H9 (cell line): ENCODE results near the gene PLCH1. TPM values are rescaled to one million over a fixed set of nuclear protein-coding genes. Genes with fewer than 3 reads are reported as not detected.
A peak's percentile ranks its signal among the peaks of the same experiment; 100 is the strongest.

Experiments
- DNase-seq: peaks from one replicate; pipeline ENCODE4 v3.0.0-alpha.2; 2017
- H2AFZ ChIP-seq: one replicate; pipeline ENCODE4 v1.6.1; 2013; ENCODE audit warnings: mild to moderate bottlenecking, low read length, control low read depth, moderate library complexity
- H2AK5ac ChIP-seq: 2 replicates; pipeline ENCODE4 v1.6.1; 2013; ENCODE audit warnings: low read length, control low read depth, mixed read lengths; ENCODE audit not compliant: insufficient read length
- H2BK120ac ChIP-seq: one replicate; pipeline ENCODE4 v1.6.1; 2013; ENCODE audit warnings: low read depth, mild to moderate bottlenecking, low read length, control low read depth, inconsistent platforms; ENCODE audit not compliant: poor library complexity, severe bottlenecking
- H2BK12ac ChIP-seq: 2 replicates; pipeline ENCODE4 v1.6.1; 2013; ENCODE audit warnings: low read length, control low read depth, mixed read lengths, low read depth; ENCODE audit not compliant: insufficient read length
- H2BK15ac ChIP-seq: 2 replicates; pipeline ENCODE4 v1.6.1; 2013; ENCODE audit warnings: low read depth, low read length, control low read depth
- H2BK20ac ChIP-seq: one replicate; pipeline ENCODE4 v1.6.1; 2013; ENCODE audit warnings: low read depth, mild to moderate bottlenecking, low read length, control low read depth, inconsistent platforms; ENCODE audit not compliant: poor library complexity, severe bottlenecking
- H2BK5ac ChIP-seq: 2 replicates; pipeline ENCODE4 v1.6.1; 2013; ENCODE audit warnings: low read length, control low read depth, mixed read lengths; ENCODE audit not compliant: insufficient read length
- H3K14ac ChIP-seq: 2 replicates; pipeline ENCODE4 v1.6.1; 2013; ENCODE audit warnings: low read length, control low read depth; ENCODE audit not compliant: insufficient read depth
- H3K18ac ChIP-seq: 2 replicates; pipeline ENCODE4 v1.6.1; 2013; ENCODE audit warnings: low read depth, mild to moderate bottlenecking, mixed read lengths, low read length, control low read depth; ENCODE audit not compliant: insufficient read length
- H3K23ac ChIP-seq: 2 replicates; pipeline ENCODE4 v1.6.1; 2013; ENCODE audit warnings: low read length, control low read depth, mixed read lengths, low read depth; ENCODE audit not compliant: insufficient read length
- H3K23me2 ChIP-seq: 2 replicates; pipeline ENCODE4 v1.6.1; 2013; ENCODE audit warnings: low read depth, mild to moderate bottlenecking, mixed read lengths, low read length, control low read depth; ENCODE audit not compliant: insufficient read length, poor library complexity, severe bottlenecking
- H3K27ac ChIP-seq: 2 replicates; pipeline ENCODE4 v1.5.1; 2013; ENCODE audit warnings: low read length, control low read depth, mixed read lengths, low read depth; ENCODE audit not compliant: insufficient read length
- H3K27me3 ChIP-seq: 2 replicates; pipeline ENCODE4 v1.6.1; 2013; ENCODE audit warnings: low read length, control low read depth, inconsistent platforms; ENCODE audit not compliant: insufficient read depth
- H3K4ac ChIP-seq: 2 replicates; pipeline ENCODE4 v1.6.1; 2013; ENCODE audit warnings: low read depth, mild to moderate bottlenecking, control low read depth, inconsistent platforms, low read length, moderate library complexity
- H3K4me1 ChIP-seq: 2 replicates; pipeline ENCODE4 v1.6.1; 2013; ENCODE audit warnings: low read length, control low read depth, inconsistent platforms; ENCODE audit not compliant: insufficient read depth
- H3K4me2 ChIP-seq: 2 replicates; pipeline ENCODE4 v1.6.1; 2013; ENCODE audit warnings: low read length, control low read depth, mixed read lengths; ENCODE audit not compliant: insufficient read length, insufficient read depth
- H3K56ac ChIP-seq: 2 replicates; pipeline ENCODE4 v1.6.1; 2013; ENCODE audit warnings: low read depth, mild to moderate bottlenecking, mixed read lengths, low read length, control low read depth; ENCODE audit not compliant: insufficient read length
- H3K79me1 ChIP-seq: 2 replicates; pipeline ENCODE4 v1.6.1; 2013; ENCODE audit warnings: low read depth, mild to moderate bottlenecking, moderate library complexity, low read length, control low read depth, inconsistent platforms; ENCODE audit not compliant: insufficient read depth, poor library complexity, severe bottlenecking
- H3K79me2 ChIP-seq: 2 replicates; pipeline ENCODE4 v1.6.1; 2013; ENCODE audit warnings: low read length, control low read depth, inconsistent platforms; ENCODE audit not compliant: insufficient read depth
- H3K9ac ChIP-seq: 2 replicates; pipeline ENCODE4 v1.6.1; 2013; ENCODE audit warnings: low read length, control low read depth, mixed read lengths; ENCODE audit not compliant: insufficient read length; ENCODE audit errors: extremely low read depth
- H3K9me3 ChIP-seq: one replicate; pipeline ENCODE4 v1.6.1; 2013; ENCODE audit warnings: low read depth, low read length, inconsistent platforms; ENCODE audit not compliant: control insufficient read depth
- H3T11ph ChIP-seq: one replicate; pipeline ENCODE4 v1.6.1; 2013; ENCODE audit warnings: mild to moderate bottlenecking, low read length, control low read depth, inconsistent platforms
- H4K20me1 ChIP-seq: one replicate; pipeline ENCODE4 v1.6.1; 2013; ENCODE audit not compliant: control insufficient read depth, insufficient read length, insufficient read depth
- H4K5ac ChIP-seq: 2 replicates; pipeline ENCODE4 v1.6.1; 2013; ENCODE audit warnings: low read depth, mild to moderate bottlenecking, mixed read lengths, low read length, control low read depth; ENCODE audit not compliant: insufficient read length
- H4K8ac ChIP-seq: replicated peaks from 2 replicates; pipeline ENCODE4 v1.6.1; 2013; ENCODE audit warnings: low read length, control low read depth, mixed read lengths, low read depth; ENCODE audit not compliant: insufficient read length
- H4K91ac ChIP-seq: 2 replicates; pipeline ENCODE4 v1.6.1; 2013; ENCODE audit warnings: low read depth, mild to moderate bottlenecking, moderate library complexity, mixed read lengths, low read length, control low read depth; ENCODE audit not compliant: insufficient read length
- H3K27ac Mint-ChIP-seq, 3 experiments: 2 replicates in 2 of 3; 3 replicates in 1 of 3; pipeline ENCODE4 v1.8.0; 2020 to 2021; ENCODE audit warnings: mixed read lengths in 3 of 3, mild to moderate bottlenecking in 1 of 3, moderate library complexity in 1 of 3
- H3K27me3 Mint-ChIP-seq: 2 replicates; pipeline ENCODE4 v1.8.0; 2021; ENCODE audit warnings: low read depth, mild to moderate bottlenecking, moderate library complexity, mixed read lengths
- H3K36me3 Mint-ChIP-seq, 3 experiments: 2 replicates in 2 of 3; 3 replicates in 1 of 3; pipeline ENCODE4 v1.8.0; 2020 to 2021; ENCODE audit warnings: low read depth in 3 of 3, mixed read lengths in 3 of 3; ENCODE audit not compliant: insufficient read depth in 1 of 3
- H3K4me1 Mint-ChIP-seq, 2 experiments: 2 replicates each; pipeline ENCODE4 v1.8.0; 2020; ENCODE audit warnings: mixed read lengths in 2 of 2
- H3K4me3 Mint-ChIP-seq, 2 experiments: 2 replicates in 1 of 2; 3 replicates in 1 of 2; pipeline ENCODE4 v1.8.0; 2020 to 2021; ENCODE audit warnings: mild to moderate bottlenecking in 2 of 2, mixed read lengths in 2 of 2, moderate library complexity in 1 of 2
- H3K9me3 Mint-ChIP-seq, 2 experiments: 2 replicates in 1 of 2; 3 replicates in 1 of 2; pipeline ENCODE4 v1.8.0; 2020; ENCODE audit warnings: mild to moderate bottlenecking in 2 of 2, mixed read lengths in 2 of 2, moderate library complexity in 1 of 2
- CTCF ChIP-seq: fragments of 200-600 bp; sonication (generic); conservative IDR thresholded peaks from 3 replicates; pipeline ENCODE4 v1.8.0; 2021; ENCODE audit warnings: antibody characterized with exemption, mild to moderate bottlenecking
- WGBS: extraction: QIAGEN DNeasy Blood & Tissue Kit; methylation state at CpG from one replicate; pipeline ENCODE4 v1.1.7; 2013; ENCODE audit warnings: missing lambda C conversion rate, low lambda C conversion rate, mixed read lengths; ENCODE audit not compliant: insufficient read length; ENCODE audit errors: extremely low coverage; 5-methylcytosine and 5-hydroxymethylcytosine counted together
- total RNA-seq: library from RNA; stranded (reverse); gene quantifications from 2 replicates; pipeline ENCODE4 v1.2.1, GENCODE V29; 2021

The PLCH1 gene
- total RNA-seq, 1 experiment from 2014 or later = 19.0 TPM

DNA sequence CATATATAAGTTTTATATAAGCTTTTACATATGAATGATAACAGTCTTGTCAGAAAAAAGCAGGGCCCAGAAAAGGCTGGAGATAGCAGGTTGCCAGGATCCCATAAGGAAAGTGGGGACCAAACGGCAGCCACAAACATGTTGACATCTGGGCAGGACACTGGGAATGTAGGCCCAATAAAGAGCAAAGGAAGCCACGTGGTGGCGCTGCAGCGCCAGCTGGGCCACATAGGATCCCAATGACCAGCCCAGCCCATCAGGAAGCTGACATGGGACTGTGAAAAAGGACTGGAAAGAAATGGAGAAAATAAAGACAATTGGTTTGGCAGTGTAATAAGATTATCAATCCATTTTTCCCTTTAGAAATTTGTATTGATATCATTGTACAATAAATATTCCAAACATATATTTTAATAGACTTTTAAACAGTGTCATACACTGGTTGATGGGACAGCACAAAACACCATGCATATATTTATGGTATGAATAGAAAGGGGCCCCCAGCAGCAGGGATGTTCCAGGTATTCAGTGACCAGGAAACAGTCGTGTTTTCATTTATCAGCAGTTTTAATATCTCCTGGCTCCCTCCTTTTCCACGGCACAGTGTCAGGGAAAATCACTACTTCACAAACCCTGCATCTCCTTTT is 362.4 kb downstream of the PLCH1 start:
- no peak overlapping the region for H3K27ac Mint-ChIP-seq
- WGBS = no CpG with 5 or more reads among the region's 6 CpGs
- TF ChIP-seq CTCF = peak; percentile 94
- Histone ChIP-seq H4K8ac (no peak overlapping the region), H2AFZ (no peak overlapping the region), H3K18ac (no peak overlapping the region), H4K5ac (no peak overlapping the region), H4K20me1 (no peaks in the 10 kb centered on the region), H3K4me1 (peaks cover 3% of the 10 kb centered on the region; the same call in 1 of the 2 replicates), H3K14ac (no peak overlapping the region), H2BK15ac (no peak overlapping the region), H3K4me2 (no peak overlapping the region), H3K79me2 (no peaks in the 10 kb centered on the region), H2BK5ac (no peak overlapping the region), H4K91ac (no peak overlapping the region), H3K9me3 (no peaks in the 10 kb centered on the region), H3K79me1 (no peaks in the 10 kb centered on the region), H3K23ac (no peak overlapping the region), H3K9ac (no peak overlapping the region), H3K23me2 (no peaks in the 10 kb centered on the region), H2BK120ac (no peak overlapping the region), H2BK20ac (no peak overlapping the region), H2AK5ac (no peak overlapping the region), H3K27ac (no peak overlapping the region), H3K4ac (no peak overlapping the region), H3T11ph (no peak overlapping the region), H3K27me3 (no peaks in the 10 kb centered on the region), H3K56ac (no peak overlapping the region), H2BK12ac (no peak overlapping the region)
- DNase-seq = peak; percentile 83
- H3K36me3 Mint-ChIP-seq = no peaks in the 10 kb centered on the region; a peak in 1 of 7 replicates
- H3K4me3 Mint-ChIP-seq = no peak overlapping the region
- peaks cover 11 to 17% of the 10 kb centered on the region in 2 experiments for H3K4me1 Mint-ChIP-seq
- peaks cover 3% of the 10 kb centered on the region for H3K27me3 Mint-ChIP-seq
- no peaks in the 10 kb centered on the region for H3K9me3 Mint-ChIP-seq
